A673 (cell line): ENCODE measurements around the gene LCN15. TPM values are rescaled to one million over a fixed set of nuclear protein-coding genes. Genes with fewer than 3 reads are reported as not detected.

ENCODE experiments used
- BruUV-seq: library from RNA; stranded (reverse); fragments of 400-500 nt; replicated peaks from 2 replicates; lab custom pipeline; 2021; lab: Mats Ljungman, UMichigan
- CTCF ChIA-PET: fragments of 300-600 bp; sonication (Branson Sonifier 250); formaldehyde crosslinking; loops from one replicate; lab custom pipeline; 2022; ENCODE audit warnings: antibody characterized with exemption; lab: Charles Lee
- POLR2A ChIA-PET: fragments of 300-600 bp; sonication (Branson Sonifier 250); formaldehyde crosslinking; loops from one replicate; lab custom pipeline; 2022; ENCODE audit warnings: antibody characterized with exemption; ENCODE audit not compliant: low non-redundant PET; lab: Charles Lee
- DNase-seq: peaks from one replicate; pipeline ENCODE4 v3.0.0-alpha.2; 2015; ENCODE audit warnings: low spot score
- H3K27ac ChIP-seq: fragments of 200-600 bp; sonication (generic); 2 replicates; pipeline ENCODE4 v1.5.1; 2016; ENCODE audit warnings: mixed run types, low read depth, mild to moderate bottlenecking, mixed read lengths, antibody characterized with exemption, low read length; ENCODE audit not compliant: poor library complexity, severe bottlenecking
- H3K27me3 ChIP-seq: fragments of 200-600 bp; sonication (generic); replicated peaks from 2 replicates; pipeline ENCODE4 v1.6.1; 2017; ENCODE audit warnings: mixed run types, low read depth, mild to moderate bottlenecking, mixed read lengths, antibody characterized with exemption, low read length; ENCODE audit not compliant: insufficient read depth, poor library complexity
- H3K36me3 ChIP-seq: fragments of 200-600 bp; sonication (generic); 2 replicates; pipeline ENCODE4 v1.6.1; 2016; ENCODE audit warnings: mixed run types, mild to moderate bottlenecking, mixed read lengths, antibody characterized with exemption, low read length; ENCODE audit not compliant: insufficient read depth, poor library complexity, severe bottlenecking
- H3K4me1 ChIP-seq: fragments of 200-600 bp; sonication (generic); 2 replicates; pipeline ENCODE4 v1.6.1; 2017; ENCODE audit warnings: mixed run types, mild to moderate bottlenecking, mixed read lengths, antibody characterized with exemption, low read length; ENCODE audit not compliant: insufficient read depth, poor library complexity, severe bottlenecking
- H3K4me3 ChIP-seq: fragments of 200-600 bp; sonication (generic); 2 replicates; pipeline ENCODE4 v1.5.1; 2016; ENCODE audit warnings: low read depth, mixed run types, mild to moderate bottlenecking, mixed read lengths, low read length; ENCODE audit not compliant: poor library complexity, severe bottlenecking
- H3K9me3 ChIP-seq: fragments of 200-600 bp; sonication (generic); 2 replicates; pipeline ENCODE4 v1.6.1; 2016; ENCODE audit warnings: mixed run types, low read depth, mild to moderate bottlenecking, mixed read lengths, antibody characterized with exemption, low read length; ENCODE audit not compliant: poor library complexity, severe bottlenecking
- CTCF ChIP-seq: fragments of 300-800, 200-600 bp; sonication (generic); conservative IDR thresholded peaks from 2 replicates; pipeline ENCODE4 v1.5.1; 2017; ENCODE audit warnings: low read depth, mild to moderate bottlenecking, antibody characterized with exemption, low read length, moderate library complexity, mixed read lengths
- EZH2 ChIP-seq: fragments of 200-600 bp; sonication (generic); IDR thresholded peaks from 2 replicates; pipeline ENCODE4 v1.6.1; 2017; ENCODE audit warnings: borderline replicate concordance, low read depth, mild to moderate bottlenecking, mixed read lengths, antibody characterized with exemption, low read length; ENCODE audit not compliant: poor library complexity, severe bottlenecking
- intact Hi-C: fragments of 100-400 bp; cut with micrococcal nuclease; formaldehyde crosslinking; loops from one replicate; pipeline ENCODE4 v1.10.0; 2022; ENCODE audit not compliant: unreplicated experiment
- total RNA-seq: library from RNA; stranded (reverse); gene quantifications from 2 replicates; pipeline ENCODE4 v1.2.3, GENCODE V29; 2021

LCN15 gene
- total RNA-seq, 1 experiment from 2014 or later, result not detected

GRCh38 chr9:136721339-136722092, 42.8 kb downstream of the LCN15 start:
- BruUV-seq, result no TSS peak
- intact Hi-C loops, result no loop called here
- no peak overlapping the region for H3K27ac ChIP-seq
- no peak for TF ChIP-seq EZH2
- TF ChIP-seq CTCF, result no peak
- H3K9me3 ChIP-seq, result no peaks in the 10 kb centered on the region
- H3K27me3 ChIP-seq, result no peaks in the 10 kb centered on the region
- H3K4me3 ChIP-seq, result no peak overlapping the region
- peak; percentile 57 for DNase-seq
- H3K4me1 ChIP-seq, result peaks cover 33% of the 10 kb centered on the region
- H3K36me3 ChIP-seq, result peaks cover 45% of the 10 kb centered on the region
- ChIA-PET POLR2A (no interaction called here), CTCF (no interaction called here)

GRCh38 chr9:136720898-136721338, 43.4 kb downstream of the LCN15 start:
- H3K9me3 ChIP-seq, result no peaks in the 10 kb centered on the region
- no peak overlapping the region for H3K4me3 ChIP-seq
- H3K36me3 ChIP-seq, result peaks cover 39% of the 10 kb centered on the region
- ChIA-PET POLR2A (no interaction called here), CTCF (interaction anchor here (0.5 kb wide), 1 partner anchor 1696 kb away, joined by 3 read pairs; no protein-coding TSS in a partner anchor)
- DNase-seq, result no peak
- H3K27ac ChIP-seq, result no peak overlapping the region
- peaks cover 27% of the 10 kb centered on the region for H3K4me1 ChIP-seq
- intact Hi-C loops, result no loop called here
- no peaks in the 10 kb centered on the region for H3K27me3 ChIP-seq
- TF ChIP-seq CTCF (no peak), EZH2 (no peak)
- no TSS peak for BruUV-seq

- intact Hi-C loops, result no loop called here
- POLR2A ChIA-PET, result no interaction called here
- H3K4me1 ChIP-seq, result peaks cover 21% of the 10 kb centered on the region
These were observed 43.9 kb downstream of the LCN15 start for GRCh38 chr9:136720251-136720897.

More at GRCh38 chr9:136720251-136720897, 43.9 kb downstream of the LCN15 start:
- Histone ChIP-seq H3K9me3 (no peaks in the 10 kb centered on the region), H3K27ac (no peak overlapping the region), H3K27me3 (no peaks in the 10 kb centered on the region), H3K36me3 (peaks cover 34% of the 10 kb centered on the region), H3K4me3 (no peak overlapping the region)
- CTCF ChIA-PET, result interaction anchor here (0.5 kb wide), 1 partner anchor 1695 kb away, joined by 3 read pairs; no protein-coding TSS in a partner anchor
- BruUV-seq, result no TSS peak
- peak; percentile 55 for DNase-seq
- TF ChIP-seq EZH2 (no peak), CTCF (no peak)
